HG02798 (cell line): ENCODE data around the gene PQBP1.
"Not testable (repeated sequence)": the region's sequence is repeated elsewhere in the genome, so short reads cannot be mapped to it uniquely, and the experiment has no call there.

ENCODE experiments used
- ATAC-seq: cut with Tn5 transposase; IDR thresholded peaks from one replicate; pipeline ENCODE4 v1.9.1; 2021; ENCODE audit warnings: mild to moderate bottlenecking; ENCODE audit not compliant: unreplicated experiment, poor library complexity

The PQBP1 gene

DNA sequence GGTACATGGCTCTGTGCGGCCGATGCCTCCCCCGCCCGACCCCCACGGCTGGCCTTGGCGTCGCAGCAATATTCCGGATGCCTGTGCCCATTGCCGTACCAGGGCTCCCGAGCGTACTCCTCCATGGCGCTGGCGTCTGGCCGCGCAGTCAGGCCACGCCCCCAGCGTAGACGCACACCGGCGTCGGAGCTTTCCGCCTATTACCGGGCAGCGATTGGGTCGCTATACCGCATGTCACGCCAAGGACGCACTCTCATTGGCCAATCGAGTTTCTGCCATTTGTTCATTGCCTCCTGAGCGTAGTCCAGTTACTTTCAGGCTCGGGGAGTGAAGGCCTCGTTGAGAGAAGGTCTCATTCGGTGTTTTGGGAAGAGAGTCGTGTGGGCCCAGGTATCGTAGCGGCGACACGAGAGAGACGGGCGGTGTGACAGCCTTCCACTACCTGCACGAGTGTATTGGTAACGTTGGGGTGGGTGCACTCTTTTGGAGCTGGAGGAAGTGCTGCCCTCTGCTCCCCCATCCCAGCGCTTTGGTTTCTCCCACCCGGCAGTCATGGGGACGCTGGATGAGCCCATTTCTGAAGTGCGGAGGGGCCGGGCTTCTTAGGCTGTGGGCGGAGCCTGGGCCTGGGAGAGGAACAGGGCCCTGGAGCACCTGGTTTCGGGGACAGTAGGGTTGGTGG is at the start of gene PQBP1, which contains the start of gene TIMM17B:
Gene PQBP1, plus strand, starts transcription at position 306 of the 682 bp plus-strand sequence. CDS start 580 bp downstream, outside the sequence.
Gene TIMM17B, minus strand, starts transcription at position 144 of the 682 bp plus-strand sequence. Its CDS starts 19 bp downstream, at position 125.
- peak; percentile 92 for ATAC-seq

DNA sequence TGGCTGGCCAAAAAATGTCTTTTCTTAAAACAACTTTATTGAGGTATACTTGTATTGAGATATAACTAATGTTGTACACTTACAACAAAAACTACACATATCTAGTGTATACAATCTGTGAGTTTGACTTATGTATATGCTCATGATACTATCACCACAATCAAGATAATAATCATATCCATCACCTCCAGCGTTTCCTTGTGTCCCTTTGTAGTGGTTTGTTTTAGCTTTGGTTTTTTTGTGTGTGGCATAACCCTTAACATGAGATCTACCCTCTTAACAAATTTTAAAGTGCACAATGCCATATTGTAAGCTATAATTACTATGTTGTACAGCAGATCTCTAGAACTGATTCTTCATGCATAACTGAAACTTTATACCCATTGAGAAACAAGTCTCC is 48.9 kb upstream of the PQBP1 start:
- no peak for ATAC-seq

GRCh38 chrX:48852857-48853256 is 44.9 kb upstream of the PQBP1 start:
- no peak for ATAC-seq

GRCh38 chrX:48853494-48853893 is 44.2 kb upstream of the PQBP1 start:
- ATAC-seq = not testable (repeated sequence)

GRCh38 chrX:48854121-48854804 is 43.5 kb upstream of the PQBP1 start:
- ATAC-seq = not testable (repeated sequence)

DNA sequence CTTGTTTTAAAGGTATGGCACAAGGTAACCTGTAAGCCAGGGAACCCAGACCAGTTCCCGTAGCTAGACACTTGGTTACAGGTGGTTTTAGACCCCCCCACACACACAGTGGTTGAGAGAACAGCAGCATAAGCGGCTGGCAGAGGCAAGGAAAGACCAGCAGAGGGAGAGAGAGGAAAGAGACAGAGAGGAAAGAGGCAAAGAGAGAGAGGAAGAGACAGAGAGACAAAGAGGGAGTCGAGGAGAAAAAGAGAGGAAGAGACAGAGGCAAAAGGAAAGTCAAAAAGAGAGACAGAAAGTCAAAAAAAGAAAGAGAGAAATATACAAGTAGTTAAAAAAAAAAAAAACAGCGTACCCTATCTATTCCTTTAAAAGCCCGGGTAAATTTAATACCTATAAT is 42.8 kb upstream of the PQBP1 start:
- ATAC-seq = no peak

DNA sequence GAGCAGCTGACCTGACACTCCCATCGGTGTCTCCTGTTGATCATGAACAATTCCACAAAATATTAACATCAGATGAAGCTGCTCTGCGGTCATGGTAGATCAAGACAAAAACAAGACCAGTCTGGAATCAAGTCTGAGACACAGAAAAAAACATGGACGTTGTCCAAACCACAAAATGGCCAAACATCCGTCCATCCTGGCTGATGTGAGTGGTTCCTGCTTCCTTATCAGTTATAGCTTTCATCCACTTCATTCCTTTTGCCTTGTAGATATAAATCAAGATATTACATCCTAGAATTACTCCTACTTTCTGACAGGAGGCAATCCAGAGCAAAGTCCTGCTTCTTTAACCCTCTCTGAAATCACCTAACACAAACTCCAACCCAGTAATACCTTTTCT is 33.5 kb upstream of the PQBP1 start:
- no peak for ATAC-seq

- not testable (repeated sequence) for ATAC-seq
Measured at GRCh38 chrX:48872017-48872416, 25.7 kb upstream of the PQBP1 start.

DNA sequence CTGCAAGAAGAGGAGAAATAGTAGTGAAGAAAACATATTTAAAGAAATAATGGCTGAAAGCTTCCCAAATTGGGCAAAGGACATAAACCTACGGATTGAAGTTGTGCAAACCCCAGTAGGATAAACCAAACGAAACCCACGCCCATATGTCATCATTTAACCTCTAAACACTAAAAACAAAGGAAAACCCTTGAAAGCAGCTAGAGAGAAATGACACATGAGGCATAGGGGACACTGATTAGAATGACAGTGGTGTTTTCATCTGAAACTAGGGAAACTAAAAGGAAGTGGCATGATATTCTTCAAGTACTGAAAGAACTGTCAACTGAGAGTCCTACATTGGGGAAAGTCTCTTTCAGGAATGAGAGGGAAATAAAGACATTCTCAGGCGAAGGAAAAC is 20.8 kb upstream of the PQBP1 start:
- ATAC-seq = not testable (repeated sequence)

DNA sequence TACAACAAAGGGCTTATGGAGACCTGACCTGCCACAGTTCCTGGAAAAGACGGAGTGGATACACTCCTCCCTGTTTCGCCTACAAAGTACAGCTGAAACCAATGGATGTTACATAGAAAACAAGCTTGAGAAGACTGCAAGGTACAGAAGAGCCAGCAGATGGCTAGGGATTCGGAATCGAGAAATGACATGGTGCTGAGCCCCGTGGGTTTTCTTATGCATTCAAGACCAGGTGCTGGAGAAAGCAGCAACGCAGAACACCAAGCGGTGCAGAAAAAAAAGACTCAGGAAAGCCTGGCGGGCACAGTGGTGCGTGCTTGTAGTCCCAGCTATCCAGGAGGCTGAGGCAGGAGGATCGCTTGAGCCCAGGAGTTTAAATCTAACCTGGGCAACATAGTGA is 14.0 kb upstream of the PQBP1 start:
- no peak for ATAC-seq

DNA sequence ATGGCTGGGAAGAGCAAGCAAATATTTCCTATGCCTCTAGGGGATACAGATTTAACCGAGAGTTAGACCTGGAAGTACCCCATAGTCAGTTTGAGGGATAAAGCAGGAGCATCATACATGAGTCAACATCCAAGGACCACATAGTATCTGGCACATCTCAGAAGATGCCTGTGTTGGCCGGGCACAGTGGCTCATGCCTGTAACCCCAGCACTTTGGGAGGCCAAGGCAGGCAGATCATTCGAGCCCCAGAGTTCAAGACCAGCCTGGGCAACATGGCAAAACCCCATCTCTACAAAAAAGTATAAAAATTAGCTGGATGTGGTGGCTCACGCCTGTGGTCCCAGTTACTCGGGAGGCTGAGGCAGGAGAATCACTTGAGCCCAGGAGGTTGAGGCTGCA is 11.1 kb upstream of the PQBP1 start:
- not testable (repeated sequence) for ATAC-seq

- no peak for ATAC-seq
Measured at GRCh38 chrX:48890296-48890925, 7.3 kb upstream of the PQBP1 start.

GRCh38 chrX:48890934-48891401 is 6.8 kb upstream of the PQBP1 start:
- peak; percentile 38 for ATAC-seq

GRCh38 chrX:48891402-48892288 is 6.1 kb upstream of the PQBP1 start:
- ATAC-seq = peak; percentile 86

DNA sequence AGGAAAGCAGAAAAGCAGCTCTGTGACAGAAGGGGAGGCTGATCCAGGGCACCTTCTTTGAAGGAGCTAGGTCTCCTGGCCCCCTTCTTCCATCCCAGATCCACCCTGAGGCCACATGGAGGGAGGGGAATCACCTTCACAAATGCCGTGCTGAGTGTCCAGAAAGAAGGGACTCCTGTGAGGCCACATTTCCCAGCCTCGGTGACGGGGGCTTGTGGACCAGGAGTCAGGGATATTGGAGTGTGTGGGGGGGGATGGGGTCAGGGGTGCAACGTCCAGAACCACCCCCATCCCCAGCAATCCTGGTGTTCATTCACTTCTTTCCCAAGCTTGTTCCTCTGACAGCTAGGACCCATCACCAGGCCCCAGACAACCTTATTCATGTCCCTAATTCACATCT is 4.8 kb upstream of the PQBP1 start:
- ATAC-seq = no peak

DNA sequence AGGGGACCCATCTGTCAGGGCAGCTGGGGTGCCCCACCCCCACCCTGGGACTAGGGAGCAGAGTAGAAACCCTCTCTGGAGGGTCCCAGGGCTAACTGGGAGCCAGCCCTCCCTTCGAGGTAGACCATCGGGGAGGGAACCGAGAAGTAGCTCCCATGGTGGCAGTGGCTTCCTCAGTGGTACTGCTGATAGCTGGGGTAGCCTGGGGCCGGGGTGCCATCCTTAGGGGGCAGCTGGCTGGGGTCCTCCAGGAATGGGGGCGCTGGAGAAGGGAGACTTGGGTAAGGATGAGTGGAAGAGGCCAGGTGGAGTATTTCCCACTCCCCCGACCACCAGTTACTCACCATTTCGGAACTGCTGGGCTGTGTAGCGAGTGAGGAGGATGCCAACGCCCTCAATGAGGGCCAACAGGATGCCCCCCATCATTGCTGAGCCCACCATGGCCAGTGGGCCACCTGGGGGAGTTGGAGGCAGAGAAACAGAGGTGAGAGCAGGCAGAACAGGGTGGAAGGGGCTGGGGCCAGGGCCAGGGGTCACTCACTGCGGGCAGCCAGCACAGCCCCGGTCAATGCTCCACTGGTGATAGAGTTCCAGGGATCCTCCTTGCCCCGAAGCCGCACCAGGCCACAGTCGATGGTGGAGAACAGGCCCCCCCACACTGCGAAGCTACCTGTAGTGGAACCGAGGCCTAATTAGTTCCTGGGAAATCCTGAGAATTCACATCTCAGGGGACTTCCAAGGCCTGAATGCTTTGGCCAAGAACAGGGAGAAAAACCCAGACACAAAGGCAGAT is 4.0 kb upstream of the PQBP1 start:
- no peak for ATAC-seq

GRCh38 chrX:48894891-48895290 is 2.8 kb upstream of the PQBP1 start:
- no peak for ATAC-seq

DNA sequence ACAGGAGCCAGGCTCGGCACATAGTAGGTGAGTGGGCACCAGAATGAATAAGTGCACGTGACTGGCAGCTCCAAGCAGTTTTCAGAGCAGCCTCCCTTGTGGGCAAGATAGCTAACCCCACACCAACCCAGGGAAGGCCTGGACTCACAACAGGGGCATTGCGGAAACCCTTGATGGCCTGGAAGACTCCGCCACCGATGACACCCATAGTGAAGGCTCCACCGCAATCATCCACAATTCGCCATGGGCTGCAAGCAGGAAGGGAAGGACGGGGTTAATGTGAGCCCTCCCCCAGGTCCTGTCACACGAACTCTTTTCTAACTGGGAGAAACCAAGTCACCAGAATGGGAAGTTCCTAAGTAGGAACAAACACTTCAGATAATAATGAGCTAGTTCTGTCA is 1.1 kb upstream of the PQBP1 start:
- no peak for ATAC-seq

DNA sequence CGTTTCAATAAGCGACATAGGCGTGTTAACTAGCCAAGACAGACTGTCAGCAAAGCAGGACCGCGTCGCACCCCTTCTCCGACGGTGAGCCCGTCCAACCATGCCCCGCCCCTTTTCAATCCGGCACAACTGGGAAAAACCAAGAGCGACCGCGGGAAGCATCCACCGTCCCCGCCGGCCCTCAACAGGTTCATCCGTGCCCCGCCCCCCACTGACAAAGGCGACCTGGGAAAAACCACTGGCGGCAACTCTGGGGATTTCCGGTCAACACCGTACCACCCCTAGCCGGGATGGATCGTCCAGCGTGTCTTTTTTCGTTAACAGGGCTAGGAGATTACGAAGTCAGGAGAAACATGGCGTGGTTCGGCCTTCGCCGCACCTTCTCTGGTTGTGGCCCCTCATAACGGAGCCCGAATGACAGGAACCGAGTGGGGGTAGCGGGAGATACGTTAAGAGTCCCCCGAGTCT is 539 bp upstream of the PQBP1 start:
- ATAC-seq = peak; percentile 9
